ENCODE measurements around the gene FABP1.

FABP1 gene

GRCh38 chr2:88091943-88092342 lies 35.9 kb downstream of the FABP1 start:
- Histone ChIP-seq H3K4me3 (ENCODE audit: extremely low read depth, insufficient read depth, low read length, poor library complexity, severe bottlenecking) (no peak overlapping the region), H3K36me3 (ENCODE audit: control insufficient read depth, insufficient read depth, low read length) (no peaks in the 10 kb centered on the region), H3K27ac (ENCODE audit: low read depth, low read length, severe bottlenecking) (no peak overlapping the region), H3K9me3 (ENCODE audit: control insufficient read depth, low read length) (no peaks in the 10 kb centered on the region), H3K4me1 (ENCODE audit: control insufficient read depth, insufficient read depth, low read length, poor library complexity, severe bottlenecking) (no peaks in the 10 kb centered on the region)
- WGBS, 2 experiments (ENCODE audit: insufficient coverage in 2 of 2): 0 to 92% methylated on average over 1 to 2 of the region's 3 CpGs

DNA sequence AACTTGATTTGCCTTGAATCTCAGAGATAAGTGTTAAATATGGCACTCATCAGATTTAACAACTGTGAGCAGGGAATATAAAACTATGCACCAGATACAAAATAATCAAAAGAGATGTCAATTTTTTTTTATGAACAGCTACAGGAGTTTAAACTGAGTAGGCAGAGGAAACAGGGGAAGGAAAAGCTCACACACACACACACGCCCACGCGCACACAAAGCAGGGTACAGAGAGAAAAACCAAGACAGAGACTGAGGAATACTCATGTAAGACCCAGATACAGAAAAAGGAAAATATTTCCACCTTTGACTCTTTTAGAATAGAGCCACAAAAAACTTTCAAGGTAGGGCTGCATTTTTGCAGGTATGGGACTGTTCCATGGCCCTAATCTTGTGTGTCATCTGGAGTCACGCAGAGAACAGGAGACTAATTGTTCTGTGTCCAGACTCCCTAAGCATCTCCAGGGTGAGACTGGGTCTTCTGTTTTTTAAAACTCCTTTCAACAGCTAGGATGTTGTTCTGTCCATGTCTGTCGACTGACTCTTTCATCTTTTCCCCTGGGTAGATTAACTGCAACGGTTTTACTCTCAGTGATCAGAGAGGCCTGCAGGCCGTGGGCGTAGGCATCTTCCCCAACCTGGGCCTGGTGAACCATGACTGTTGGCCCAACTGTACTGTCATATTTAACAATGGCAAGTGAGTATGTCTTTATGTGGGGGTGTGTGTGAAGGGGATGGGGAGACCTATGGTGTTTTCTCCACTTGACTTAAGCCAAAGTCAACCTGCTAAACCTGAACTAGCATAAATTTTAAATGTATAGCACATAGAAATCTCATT lies 37.2 kb downstream of the FABP1 start:
- no peaks in the 10 kb centered on the region for H3K36me3 ChIP-seq (ENCODE audit: control insufficient read depth, insufficient read depth, low read length)
- WGBS, 2 experiments (ENCODE audit: insufficient coverage in 2 of 2): 75 to 84% methylated on average over 3 to 5 of the region's 8 CpGs
- no peaks in the 10 kb centered on the region for H3K4me1 ChIP-seq (ENCODE audit: control insufficient read depth, insufficient read depth, low read length, poor library complexity, severe bottlenecking)
- no peak overlapping the region for H3K27ac ChIP-seq (ENCODE audit: low read depth, low read length, severe bottlenecking)
- no peaks in the 10 kb centered on the region for H3K9me3 ChIP-seq (ENCODE audit: control insufficient read depth, low read length)
- H3K4me3 ChIP-seq (ENCODE audit: extremely low read depth, insufficient read depth, low read length, poor library complexity, severe bottlenecking): no peak overlapping the region

- Histone ChIP-seq H3K4me3 (ENCODE audit: extremely low read depth, insufficient read depth, low read length, poor library complexity, severe bottlenecking) (no peak overlapping the region), H3K36me3 (ENCODE audit: control insufficient read depth, insufficient read depth, low read length) (no peaks in the 10 kb centered on the region), H3K27ac (ENCODE audit: low read depth, low read length, severe bottlenecking) (no peak overlapping the region), H3K9me3 (ENCODE audit: control insufficient read depth, low read length) (no peaks in the 10 kb centered on the region), H3K4me1 (ENCODE audit: control insufficient read depth, insufficient read depth, low read length, poor library complexity, severe bottlenecking) (no peaks in the 10 kb centered on the region)
- WGBS, 2 experiments (ENCODE audit: insufficient coverage in 2 of 2): 94 to 95% methylated on average over 2 of the region's 2 CpGs
Observed at GRCh38 chr2:88088999-88089398, 38.9 kb downstream of the FABP1 start.

DNA sequence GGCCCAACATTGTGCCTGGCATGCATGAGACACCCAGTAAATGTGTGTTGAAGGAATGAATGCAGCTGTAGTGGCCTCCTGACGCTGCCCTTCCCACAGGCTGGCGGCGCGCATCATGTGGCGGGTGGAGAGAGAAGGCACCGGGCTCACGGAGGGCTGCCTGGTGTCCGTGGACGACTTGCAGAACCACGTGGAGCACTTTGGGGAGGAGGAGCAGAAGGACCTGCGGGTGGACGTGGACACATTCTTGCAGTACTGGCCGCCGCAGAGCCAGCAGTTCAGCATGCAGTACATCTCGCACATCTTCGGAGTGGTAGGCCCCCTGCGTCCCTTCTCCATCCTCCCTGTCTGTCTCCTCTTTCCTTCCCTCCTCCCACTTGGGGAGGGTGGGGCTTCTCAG lies 40.1 kb downstream of the FABP1 start:
- Histone ChIP-seq H3K27ac (ENCODE audit: low read depth, low read length, severe bottlenecking) (no peak overlapping the region), H3K36me3 (ENCODE audit: control insufficient read depth, insufficient read depth, low read length) (no peaks in the 10 kb centered on the region), H3K4me1 (ENCODE audit: control insufficient read depth, insufficient read depth, low read length, poor library complexity, severe bottlenecking) (no peaks in the 10 kb centered on the region), H3K4me3 (ENCODE audit: extremely low read depth, insufficient read depth, low read length, poor library complexity, severe bottlenecking) (no peak overlapping the region), H3K9me3 (ENCODE audit: control insufficient read depth, low read length) (no peaks in the 10 kb centered on the region)
- WGBS, 2 experiments (ENCODE audit: insufficient coverage in 2 of 2): 86 to 90% methylated on average over 7 to 16 of the region's 17 CpGs

GRCh38 chr2:88087073-88087472 lies 40.8 kb downstream of the FABP1 start:
- Histone ChIP-seq H3K4me3 (ENCODE audit: extremely low read depth, insufficient read depth, low read length, poor library complexity, severe bottlenecking) (no peak overlapping the region), H3K27ac (ENCODE audit: low read depth, low read length, severe bottlenecking) (no peak overlapping the region), H3K4me1 (ENCODE audit: control insufficient read depth, insufficient read depth, low read length, poor library complexity, severe bottlenecking) (no peaks in the 10 kb centered on the region), H3K9me3 (ENCODE audit: control insufficient read depth, low read length) (no peaks in the 10 kb centered on the region), H3K36me3 (ENCODE audit: control insufficient read depth, insufficient read depth, low read length) (no peaks in the 10 kb centered on the region)
- 83 to 92% methylated on average over 2 of the region's 2 CpGs for WGBS, 2 experiments (ENCODE audit: insufficient coverage in 2 of 2)

GRCh38 chr2:88086401-88086800 lies 41.5 kb downstream of the FABP1 start:
- Histone ChIP-seq H3K36me3 (ENCODE audit: control insufficient read depth, insufficient read depth, low read length) (no peaks in the 10 kb centered on the region), H3K4me1 (ENCODE audit: control insufficient read depth, insufficient read depth, low read length, poor library complexity, severe bottlenecking) (no peaks in the 10 kb centered on the region), H3K4me3 (ENCODE audit: extremely low read depth, insufficient read depth, low read length, poor library complexity, severe bottlenecking) (no peak overlapping the region), H3K27ac (ENCODE audit: low read depth, low read length, severe bottlenecking) (no peak overlapping the region), H3K9me3 (ENCODE audit: control insufficient read depth, low read length) (no peaks in the 10 kb centered on the region)
- 89 to 93% methylated on average over 1 to 5 of the region's 9 CpGs for WGBS, 2 experiments (ENCODE audit: insufficient coverage in 2 of 2)

- WGBS, 2 experiments (ENCODE audit: insufficient coverage in 2 of 2): 77 to 83% methylated on average over 4 of the region's 5 CpGs
- Histone ChIP-seq H3K27ac (ENCODE audit: low read depth, low read length, severe bottlenecking) (no peak overlapping the region), H3K4me3 (ENCODE audit: extremely low read depth, insufficient read depth, low read length, poor library complexity, severe bottlenecking) (no peak overlapping the region), H3K36me3 (ENCODE audit: control insufficient read depth, insufficient read depth, low read length) (no peaks in the 10 kb centered on the region), H3K4me1 (ENCODE audit: control insufficient read depth, insufficient read depth, low read length, poor library complexity, severe bottlenecking) (no peaks in the 10 kb centered on the region), H3K9me3 (ENCODE audit: control insufficient read depth, low read length) (no peaks in the 10 kb centered on the region)
Observed at GRCh38 chr2:88085602-88086001, 42.3 kb downstream of the FABP1 start.

- Histone ChIP-seq H3K36me3 (ENCODE audit: control insufficient read depth, insufficient read depth, low read length) (no peaks in the 10 kb centered on the region), H3K4me3 (ENCODE audit: extremely low read depth, insufficient read depth, low read length, poor library complexity, severe bottlenecking) (no peak overlapping the region), H3K27ac (ENCODE audit: low read depth, low read length, severe bottlenecking) (no peak overlapping the region), H3K9me3 (ENCODE audit: control insufficient read depth, low read length) (no peaks in the 10 kb centered on the region), H3K4me1 (ENCODE audit: control insufficient read depth, insufficient read depth, low read length, poor library complexity, severe bottlenecking) (no peaks in the 10 kb centered on the region)
- 84 to 95% methylated on average over 2 of the region's 2 CpGs for WGBS, 2 experiments (ENCODE audit: insufficient coverage in 2 of 2)
Observed at GRCh38 chr2:88085099-88085498, 42.8 kb downstream of the FABP1 start.

DNA sequence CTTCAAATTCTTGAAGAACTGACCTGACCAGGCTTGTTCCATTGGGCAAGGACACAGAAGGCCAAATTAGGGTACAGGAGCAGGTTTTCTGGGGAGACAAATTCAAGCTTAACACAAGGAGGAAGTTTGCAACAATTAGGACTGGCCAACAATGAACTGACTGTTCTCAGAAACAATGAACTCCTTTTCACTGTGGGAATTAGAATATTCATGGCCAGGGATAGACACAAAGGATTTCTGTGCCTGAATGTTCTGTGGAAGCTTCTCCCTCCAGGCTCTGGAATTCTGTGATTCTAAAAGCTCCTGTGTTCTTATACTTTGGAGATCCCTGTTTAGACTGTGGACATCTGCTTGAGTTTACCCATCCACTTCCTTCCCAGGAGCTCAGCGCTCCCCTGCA lies 45.1 kb downstream of the FABP1 start:
- Histone ChIP-seq H3K4me3 (ENCODE audit: extremely low read depth, insufficient read depth, low read length, poor library complexity, severe bottlenecking) (no peak overlapping the region), H3K36me3 (ENCODE audit: control insufficient read depth, insufficient read depth, low read length) (no peaks in the 10 kb centered on the region), H3K27ac (ENCODE audit: low read depth, low read length, severe bottlenecking) (no peak overlapping the region), H3K9me3 (ENCODE audit: control insufficient read depth, low read length) (no peaks in the 10 kb centered on the region), H3K4me1 (ENCODE audit: control insufficient read depth, insufficient read depth, low read length, poor library complexity, severe bottlenecking) (no peaks in the 10 kb centered on the region)
- no CpG with 5 or more reads among the region's 1 CpG for WGBS, 2 experiments (ENCODE audit: insufficient coverage in 2 of 2)

- Histone ChIP-seq H3K27ac (ENCODE audit: low read depth, low read length, severe bottlenecking) (no peak overlapping the region), H3K9me3 (ENCODE audit: control insufficient read depth, low read length) (no peaks in the 10 kb centered on the region), H3K4me1 (ENCODE audit: control insufficient read depth, insufficient read depth, low read length, poor library complexity, severe bottlenecking) (no peaks in the 10 kb centered on the region), H3K36me3 (ENCODE audit: control insufficient read depth, insufficient read depth, low read length) (no peaks in the 10 kb centered on the region), H3K4me3 (ENCODE audit: extremely low read depth, insufficient read depth, low read length, poor library complexity, severe bottlenecking) (no peak overlapping the region)
- WGBS, 2 experiments (ENCODE audit: insufficient coverage in 2 of 2): 83 to 93% methylated on average over 2 to 3 of the region's 4 CpGs
Observed at GRCh38 chr2:88081924-88082608, 45.8 kb downstream of the FABP1 start.

GRCh38 chr2:88080545-88080944 lies 47.3 kb downstream of the FABP1 start:
- H3K27ac ChIP-seq (ENCODE audit: low read depth, low read length, severe bottlenecking): no peak overlapping the region
- no peaks in the 10 kb centered on the region for H3K36me3 ChIP-seq (ENCODE audit: control insufficient read depth, insufficient read depth, low read length)
- WGBS, 2 experiments (ENCODE audit: insufficient coverage in 2 of 2): 100% methylated on average over 1 of the region's 2 CpGs
- H3K9me3 ChIP-seq (ENCODE audit: control insufficient read depth, low read length): no peaks in the 10 kb centered on the region
- H3K4me1 ChIP-seq (ENCODE audit: control insufficient read depth, insufficient read depth, low read length, poor library complexity, severe bottlenecking): no peaks in the 10 kb centered on the region
- no peak overlapping the region for H3K4me3 ChIP-seq (ENCODE audit: extremely low read depth, insufficient read depth, low read length, poor library complexity, severe bottlenecking)

All from mesodermal cell (in vitro differentiated cells).